ENCODE measurements around the gene GAS2L3.
"Not testable (repeated sequence)": the region's sequence is repeated elsewhere in the genome, so short reads cannot be mapped to it uniquely, and the experiment has no call there.

The GAS2L3 gene

DNA sequence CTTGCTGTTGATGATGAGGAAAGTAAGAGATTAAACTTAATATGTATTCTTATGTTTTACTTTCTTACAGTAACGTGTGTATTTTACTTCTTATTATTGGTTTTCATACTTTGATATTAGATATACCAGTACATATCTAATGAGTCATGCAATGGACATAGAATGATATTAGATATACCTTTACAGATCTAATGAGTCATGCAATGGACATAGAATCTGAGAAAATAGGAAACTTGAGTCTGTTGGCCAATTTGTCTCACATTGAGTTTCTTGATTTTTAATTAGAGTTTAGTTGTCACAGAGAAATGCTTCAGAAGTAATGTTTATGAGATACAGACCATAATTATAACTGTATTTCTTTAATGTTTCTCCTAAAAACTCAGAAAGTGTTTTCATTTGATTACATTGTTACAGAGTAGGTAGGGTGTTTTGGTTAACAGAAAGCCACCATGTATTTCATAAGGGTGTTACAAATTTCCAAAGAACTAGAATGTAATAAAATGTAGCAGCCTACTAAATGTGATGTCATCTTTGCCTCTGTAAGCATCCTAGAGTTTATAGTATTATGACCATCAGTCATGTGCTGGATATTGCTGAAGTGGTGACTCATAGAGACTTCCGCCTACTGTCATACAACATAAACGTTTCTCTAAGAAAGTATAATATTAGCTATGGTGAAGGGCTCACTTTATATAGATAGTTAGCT, 3.0 kb downstream of the GAS2L3 start:
- peak; percentile 45 for DNase-seq

DNA sequence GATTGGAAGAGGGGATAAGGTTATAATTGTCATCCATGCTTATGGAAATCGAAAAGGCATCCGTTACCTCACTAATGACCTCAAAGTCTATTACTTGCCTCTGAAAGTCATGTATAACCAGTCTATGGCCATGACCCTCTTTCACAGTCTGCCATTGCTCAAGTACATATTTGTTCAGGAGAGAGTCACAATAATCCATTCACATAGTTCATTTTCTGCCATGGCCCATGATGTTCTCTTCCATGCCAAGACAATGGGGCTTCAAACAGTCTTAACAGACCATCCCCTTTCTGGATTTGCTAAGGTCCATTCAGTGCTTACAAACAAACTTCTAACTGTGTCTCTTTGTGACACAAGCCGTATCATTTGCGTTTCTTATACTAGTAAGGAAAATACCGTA, 5.4 kb downstream of the GAS2L3 start:
- no peak for DNase-seq

DNA sequence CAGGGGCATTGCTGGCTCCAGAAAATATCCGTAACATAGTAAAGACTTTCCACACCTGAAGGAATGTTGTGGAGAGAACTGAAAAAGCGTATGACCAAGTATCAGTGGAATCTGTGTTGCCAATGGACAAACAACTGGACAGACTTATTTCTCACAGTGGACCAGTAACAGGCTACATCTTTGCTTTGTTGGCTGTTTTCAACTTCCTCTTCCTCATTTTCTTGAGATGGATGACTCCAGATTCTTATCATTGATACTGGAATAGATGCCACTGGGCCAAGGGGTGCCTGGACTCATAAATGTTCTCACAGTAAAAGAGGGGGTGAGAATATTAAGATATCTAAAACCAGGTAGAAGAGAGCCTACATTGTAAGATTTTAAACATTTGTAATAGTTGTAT, 6.4 kb downstream of the GAS2L3 start:
- peak; percentile 45 for DNase-seq

DNA sequence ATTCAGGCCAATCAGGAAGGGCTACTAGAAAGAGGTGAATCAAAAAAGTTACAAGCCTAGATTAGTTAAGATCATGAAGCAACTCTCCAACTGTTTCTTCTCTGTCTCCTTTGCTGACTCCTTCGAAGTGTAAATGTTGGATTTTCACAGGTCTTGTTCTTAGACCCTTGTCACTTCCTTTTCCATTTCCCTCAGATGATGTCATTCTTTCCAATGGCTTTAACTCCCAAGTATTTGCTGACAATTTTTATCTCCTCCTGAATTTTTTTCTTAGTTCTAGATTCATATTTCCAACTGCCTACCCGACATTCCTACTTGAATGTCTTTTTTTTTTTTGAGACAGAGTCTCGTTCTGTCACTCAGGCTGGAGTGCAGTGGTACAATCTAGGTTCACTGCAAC, 10.8 kb downstream of the GAS2L3 start:
- no peak for DNase-seq

DNA sequence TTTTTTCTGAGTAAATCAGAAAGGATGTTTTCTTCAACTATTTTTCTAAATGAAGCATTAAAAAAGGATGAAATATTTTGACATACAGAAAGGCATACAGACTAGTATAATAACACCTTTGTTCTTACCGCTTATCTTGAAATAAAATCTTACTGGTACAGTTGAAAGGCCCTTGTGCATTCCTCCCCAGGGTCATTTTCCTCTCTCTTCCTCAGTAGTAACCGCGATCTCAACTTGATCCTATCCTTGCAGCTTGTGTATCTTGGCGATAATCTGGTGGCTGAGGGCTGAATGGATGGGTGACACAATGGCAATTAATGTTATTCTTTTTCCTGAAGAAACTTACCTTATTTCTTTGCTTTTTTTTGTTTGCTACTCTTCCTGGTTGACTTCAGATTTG, 18.5 kb downstream of the GAS2L3 start:
- DNase-seq, result no peak

DNA sequence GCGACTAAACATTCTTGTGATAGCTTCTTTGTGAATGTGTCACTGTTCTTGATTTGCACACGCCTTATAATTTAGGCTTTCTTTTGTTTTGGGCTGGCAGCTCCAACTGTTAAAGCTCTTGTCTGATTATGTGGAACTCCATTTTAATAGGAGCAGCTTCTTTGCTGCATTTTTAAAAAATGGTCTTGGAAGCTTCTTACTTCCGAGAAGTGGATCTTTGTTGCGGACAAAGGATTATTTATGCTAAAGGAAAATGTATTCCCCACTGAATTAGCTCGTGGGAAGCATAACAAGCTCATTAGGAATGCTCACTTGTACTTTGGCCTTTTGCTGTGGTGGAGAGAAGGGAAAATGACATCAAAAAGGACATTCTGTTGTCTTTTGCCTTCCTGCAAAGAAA, 20.0 kb downstream of the GAS2L3 start:
- no peak for DNase-seq

DNA sequence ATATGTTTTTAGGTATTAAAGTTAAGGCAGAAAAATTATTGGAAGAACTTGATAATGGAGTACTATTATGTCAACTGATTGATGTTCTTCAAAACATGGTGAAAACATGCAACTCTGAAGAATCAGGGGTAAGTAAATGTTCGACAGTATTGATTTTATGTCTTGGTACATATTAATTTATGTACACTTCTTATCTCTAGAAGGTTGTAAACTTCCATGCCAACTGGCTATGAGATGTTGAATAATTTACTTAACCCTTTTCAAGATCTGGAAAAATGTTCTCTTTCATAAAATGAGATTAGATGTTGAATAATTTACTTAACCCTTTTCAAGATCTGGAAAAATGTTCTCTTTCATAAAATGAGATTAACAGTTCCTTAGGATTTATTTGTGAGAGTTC, 28.1 kb downstream of the GAS2L3 start:
- DNase-seq, result no peak

DNA sequence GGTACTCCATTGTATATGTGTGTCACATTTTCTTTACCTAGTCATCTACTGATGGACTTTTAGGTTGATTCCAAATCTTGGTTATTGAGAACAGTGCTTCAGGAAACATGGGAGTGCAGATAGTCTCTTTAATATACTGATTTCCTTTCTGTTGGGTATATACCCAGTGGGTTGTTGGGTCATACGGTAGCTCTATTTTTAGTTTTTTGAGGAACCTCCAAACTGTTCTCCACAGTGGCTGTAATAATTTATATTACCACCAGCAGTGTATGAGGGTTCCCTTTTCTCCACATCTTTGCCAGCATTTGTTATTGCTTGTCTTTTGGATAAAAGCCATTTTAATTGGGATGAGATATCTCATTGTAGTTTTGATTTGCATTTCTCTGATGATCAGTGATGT, 29.5 kb downstream of the GAS2L3 start:
- DNase-seq, result peak; percentile 16

DNA sequence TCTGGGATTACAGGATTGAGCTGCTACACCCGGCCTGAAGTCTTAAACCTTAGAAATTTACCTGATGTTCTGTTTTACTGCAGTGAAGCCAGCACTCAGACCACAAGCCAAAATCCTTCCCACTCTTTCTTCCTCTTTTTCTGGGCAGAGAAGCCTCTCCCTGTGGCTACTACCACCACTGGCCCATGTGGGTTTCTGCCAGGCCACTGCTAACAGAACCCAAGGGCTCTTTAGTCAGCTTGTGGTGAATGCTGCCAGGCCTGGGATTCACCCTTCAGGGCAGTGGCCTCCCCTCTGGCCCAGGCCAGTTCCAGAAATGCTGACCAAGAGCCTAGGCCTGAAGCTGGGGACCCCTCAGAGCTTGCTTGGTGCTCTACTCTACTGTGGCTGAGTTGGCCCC, 35.3 kb downstream of the GAS2L3 start:
- DNase-seq, result peak; percentile 64

DNA sequence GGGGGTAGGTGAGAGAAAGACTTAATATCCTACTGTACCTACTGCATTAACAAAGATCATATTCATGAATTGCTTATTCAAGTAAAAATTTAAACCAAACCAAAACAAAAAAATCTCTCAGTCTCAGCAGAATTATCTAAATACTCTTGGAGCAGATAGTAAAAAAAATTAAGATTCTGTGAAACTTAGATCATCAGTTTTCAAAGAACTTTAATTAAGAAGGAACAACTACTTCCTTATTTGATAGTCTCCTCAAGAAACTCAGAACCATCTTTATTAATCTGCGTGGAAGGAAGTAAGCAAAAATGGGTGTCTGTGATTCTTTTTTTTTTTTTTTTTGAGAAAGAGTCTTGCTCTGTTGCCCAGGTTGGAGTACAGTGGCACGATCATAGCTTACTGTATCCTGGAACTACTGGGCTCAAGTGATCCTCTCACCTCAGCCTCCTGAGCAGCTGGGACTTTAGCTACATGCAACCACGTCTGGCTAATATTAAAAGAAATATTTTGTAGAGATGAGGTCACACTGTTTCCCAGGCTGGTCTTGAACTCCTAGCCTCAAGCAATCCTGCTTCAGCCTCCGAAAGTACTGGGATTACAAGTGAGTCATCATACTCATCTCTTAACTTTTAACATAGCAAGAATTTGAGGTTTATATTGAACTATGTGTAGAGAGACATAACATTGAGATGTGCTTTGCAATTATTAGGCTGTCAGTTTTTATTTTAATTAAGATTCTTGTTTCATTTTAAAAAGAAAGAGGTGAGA, 37.4 kb downstream of the GAS2L3 start:
- DNase-seq, result peak; percentile 13

DNA sequence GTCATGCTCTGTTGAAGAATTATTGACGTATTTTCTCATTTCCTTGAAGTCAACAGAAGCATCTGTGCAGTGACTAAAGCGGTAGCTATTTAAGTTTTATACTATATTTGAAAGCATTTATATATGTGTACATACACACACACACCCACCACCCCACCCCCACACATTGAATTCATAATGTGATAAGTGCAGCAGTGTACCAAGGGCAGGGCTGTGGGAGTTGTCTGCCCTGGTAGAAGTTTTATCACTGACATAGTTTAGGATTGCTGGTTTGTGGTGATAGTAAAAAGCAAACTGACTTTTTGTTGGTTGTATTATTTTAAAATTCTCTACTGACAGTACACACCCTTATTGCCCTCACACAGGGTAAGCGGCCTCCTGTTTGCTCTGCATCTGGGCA, 39.1 kb downstream of the GAS2L3 start:
- peak; percentile 88 for DNase-seq

DNA sequence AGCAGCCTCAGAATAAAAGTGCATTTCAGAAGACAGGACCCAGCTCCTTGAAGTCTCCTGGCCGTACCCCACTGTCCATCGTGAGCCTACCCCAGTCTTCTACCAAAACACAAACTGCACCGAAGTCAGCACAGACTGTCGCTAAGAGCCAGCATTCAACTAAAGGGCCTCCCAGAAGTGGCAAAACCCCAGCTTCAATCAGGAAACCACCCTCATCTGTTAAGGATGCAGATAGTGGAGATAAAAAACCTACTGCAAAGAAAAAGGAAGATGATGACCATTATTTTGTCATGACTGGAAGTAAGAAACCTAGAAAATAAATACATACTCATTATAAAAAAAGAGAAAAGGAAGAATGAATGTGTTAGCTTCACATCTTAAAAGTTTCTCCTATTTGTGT, 51.1 kb downstream of the GAS2L3 start:
- DNase-seq, result peak; percentile 72

DNA sequence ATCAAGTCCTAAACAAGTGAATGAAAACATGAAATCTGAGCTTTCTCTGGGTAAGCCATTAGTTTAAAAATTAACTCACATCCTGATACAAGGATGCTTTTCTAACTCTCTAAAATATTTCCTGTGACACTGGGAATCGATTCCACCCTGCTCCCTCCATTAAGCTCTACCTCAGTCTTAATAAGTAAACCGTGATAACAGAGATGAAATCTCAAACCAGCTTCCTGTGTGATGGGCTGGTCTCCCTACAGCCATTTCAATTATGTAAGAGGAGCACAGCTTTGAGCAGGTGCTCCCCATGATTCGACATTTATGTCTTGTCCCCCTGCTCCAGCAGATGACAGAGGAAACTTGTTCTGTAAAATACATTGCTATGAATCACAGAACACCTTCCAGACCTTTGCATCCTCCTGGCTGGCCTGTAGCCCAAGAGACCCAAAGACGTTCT, 59.0 kb downstream of the GAS2L3 start:
- DNase-seq, result no peak

DNA sequence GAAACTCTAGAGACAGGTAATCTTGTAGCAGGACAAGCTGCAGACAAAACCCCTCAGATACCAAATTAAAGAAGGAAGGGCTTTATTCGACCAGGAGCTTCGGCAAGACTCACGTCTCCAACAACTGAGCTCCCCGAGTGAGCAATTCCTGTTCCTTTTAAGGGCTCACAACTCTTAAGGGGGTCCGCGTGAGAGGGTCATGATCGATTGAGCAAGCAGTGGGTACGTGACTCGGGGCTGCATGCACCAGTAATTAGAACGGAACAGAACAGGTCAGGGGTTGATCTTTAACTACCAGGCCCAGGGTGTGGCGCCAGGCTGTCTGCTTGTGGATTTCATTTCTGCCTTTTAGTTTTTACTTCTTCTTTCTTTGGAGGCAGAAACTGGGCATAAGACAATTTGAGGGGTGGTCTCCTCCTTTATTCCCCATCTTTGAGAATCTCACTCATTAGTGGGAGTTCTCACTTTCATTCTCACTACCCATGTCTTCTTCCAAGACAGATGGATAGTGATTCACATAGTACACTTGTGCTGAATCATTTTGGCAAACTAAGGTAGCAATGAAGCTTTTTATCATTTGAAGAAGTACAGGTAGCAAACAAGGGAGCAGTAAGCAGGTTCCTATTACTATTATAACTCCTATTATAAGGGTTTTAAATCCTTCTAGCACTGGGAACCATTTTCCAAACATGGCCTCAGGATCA, 59.8 kb downstream of the GAS2L3 start:
- DNase-seq, result not testable (repeated sequence)

DNA sequence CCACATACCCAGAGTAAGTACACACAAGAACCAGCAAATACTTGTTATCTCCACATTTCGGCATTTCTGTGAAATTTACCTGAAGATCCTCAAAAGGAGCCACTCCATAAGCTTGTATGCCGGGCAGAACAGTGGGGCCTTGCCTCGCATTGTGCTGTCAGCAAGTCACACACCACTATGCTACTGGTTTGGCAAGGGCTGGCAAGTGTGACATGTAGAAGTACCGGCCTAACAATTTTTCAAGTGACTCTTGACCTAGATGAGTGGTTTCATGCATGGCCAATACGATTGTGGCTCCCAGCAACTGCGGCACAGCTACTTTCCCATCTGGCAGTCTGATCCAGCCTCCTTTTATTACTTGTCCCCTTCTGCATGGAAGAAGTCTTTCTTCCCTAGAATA, 69.8 kb downstream of the GAS2L3 start:
- no peak for DNase-seq

DNA sequence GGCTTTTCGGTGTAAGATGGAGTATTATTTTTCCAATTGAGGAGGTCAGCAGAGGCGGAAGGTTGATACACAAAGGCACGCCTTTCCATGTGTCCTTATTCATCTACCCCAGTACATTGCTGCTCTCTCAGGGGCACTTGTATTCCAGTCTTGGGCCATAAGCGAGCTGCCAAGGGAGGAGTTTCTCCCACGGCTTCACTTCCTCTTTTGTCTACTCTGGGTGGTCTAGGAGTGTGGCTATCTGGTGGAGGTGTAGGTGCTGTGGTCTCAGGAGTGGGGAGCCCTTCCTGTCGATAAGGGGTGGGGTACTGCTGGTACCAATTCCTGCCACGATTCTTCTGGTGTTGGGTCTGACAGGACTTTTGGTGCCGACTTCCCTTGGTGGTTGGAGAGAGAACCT, 73.4 kb downstream of the GAS2L3 start:
- peak; percentile 20 for DNase-seq

DNA sequence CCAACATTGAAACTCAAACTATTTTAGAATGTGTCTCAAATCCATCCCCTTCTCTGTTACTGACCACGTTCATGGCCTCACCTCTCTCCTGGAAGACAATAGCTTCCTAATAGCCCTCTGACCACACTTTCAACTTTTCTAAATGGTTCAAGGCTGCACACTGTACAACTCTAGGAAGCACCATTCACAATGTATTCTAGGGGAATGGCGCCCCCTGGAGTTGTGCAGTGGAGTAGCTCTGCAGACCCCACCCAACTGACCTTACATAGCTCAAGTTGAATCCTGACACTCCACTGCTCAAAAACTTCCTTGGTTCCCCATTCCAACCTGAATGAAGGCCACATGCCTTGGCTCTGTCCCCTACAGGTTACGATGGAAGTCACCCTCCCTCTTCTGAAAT, 77.6 kb downstream of the GAS2L3 start:
- DNase-seq, result no peak

DNA sequence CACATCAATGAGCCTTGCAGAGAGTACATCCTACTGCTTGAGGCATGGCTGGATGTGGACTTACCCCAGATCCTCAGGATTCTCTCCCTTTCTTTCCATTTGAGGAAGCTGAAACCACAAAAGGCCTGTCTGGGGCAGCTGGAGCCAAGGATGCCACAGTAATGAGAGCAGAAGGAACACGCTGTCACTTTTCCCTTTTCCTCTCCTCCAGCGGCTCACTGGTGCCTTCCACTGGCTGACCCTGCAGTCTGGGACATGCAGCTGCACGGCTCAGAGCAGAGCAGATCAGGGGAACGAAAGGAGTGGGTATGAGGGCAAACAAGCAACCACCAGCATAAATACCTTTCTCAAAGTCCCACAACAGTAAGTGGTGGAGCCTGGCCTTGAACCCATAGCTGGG, 78.2 kb downstream of the GAS2L3 start:
- no peak for DNase-seq

DNA sequence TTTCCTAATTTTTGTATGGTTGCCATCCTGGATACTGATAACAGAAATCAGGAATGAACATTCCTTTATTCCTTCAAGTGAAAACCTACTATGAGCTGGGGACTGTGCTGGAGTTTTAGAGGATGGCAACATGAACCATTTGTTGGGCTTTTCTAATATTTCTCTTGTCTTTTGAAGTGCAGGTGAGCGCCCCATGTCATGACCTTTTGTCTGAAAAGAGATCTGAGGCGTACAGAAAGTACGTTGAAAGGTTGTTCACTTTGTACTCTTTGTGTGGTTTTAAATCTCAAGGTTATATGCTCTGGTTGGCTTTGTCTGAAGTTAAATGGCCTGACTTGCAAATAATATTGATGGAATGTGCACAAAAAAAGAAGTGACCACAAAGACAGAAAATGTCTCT, 79.0 kb downstream of the GAS2L3 start:
- no peak for DNase-seq

DNA sequence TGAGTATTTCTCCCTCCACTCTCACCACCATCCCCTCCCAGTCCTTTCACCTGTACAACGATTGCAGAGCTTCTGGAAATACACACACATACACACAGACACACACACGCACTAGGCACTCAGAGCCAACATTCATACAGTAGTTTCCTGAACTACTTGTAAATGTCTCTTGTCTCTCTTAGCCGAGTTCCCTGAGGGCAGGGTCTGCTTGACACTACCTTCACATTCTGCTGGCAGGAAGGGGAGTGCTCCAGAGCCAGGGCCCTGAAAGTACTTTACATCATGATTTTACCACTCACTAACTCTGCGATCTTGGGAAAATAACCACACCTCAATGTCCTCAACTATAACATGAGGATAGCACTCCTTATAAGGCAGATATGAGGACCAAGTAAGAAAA, 82.7 kb downstream of the GAS2L3 start:
- no peak for DNase-seq

DNA sequence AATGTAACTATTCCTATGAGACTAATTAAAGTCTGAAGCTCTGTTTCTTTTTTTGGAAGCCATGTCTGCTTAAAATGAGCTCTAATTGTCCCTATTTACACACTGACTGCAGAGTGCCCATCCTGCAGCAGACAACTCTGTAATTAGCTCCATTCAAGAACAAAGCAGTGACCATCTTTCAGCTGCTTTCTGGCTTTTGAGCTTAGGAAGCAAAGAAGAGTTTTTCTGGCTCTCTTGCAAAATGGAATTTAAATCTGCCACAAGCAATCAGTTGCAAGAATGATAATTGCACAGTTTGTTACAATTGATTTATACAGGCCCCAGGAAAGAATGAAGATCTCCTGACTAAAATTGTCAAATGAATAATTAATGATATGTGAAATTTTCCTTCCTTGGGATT, 83.4 kb downstream of the GAS2L3 start:
- no peak for DNase-seq

DNA sequence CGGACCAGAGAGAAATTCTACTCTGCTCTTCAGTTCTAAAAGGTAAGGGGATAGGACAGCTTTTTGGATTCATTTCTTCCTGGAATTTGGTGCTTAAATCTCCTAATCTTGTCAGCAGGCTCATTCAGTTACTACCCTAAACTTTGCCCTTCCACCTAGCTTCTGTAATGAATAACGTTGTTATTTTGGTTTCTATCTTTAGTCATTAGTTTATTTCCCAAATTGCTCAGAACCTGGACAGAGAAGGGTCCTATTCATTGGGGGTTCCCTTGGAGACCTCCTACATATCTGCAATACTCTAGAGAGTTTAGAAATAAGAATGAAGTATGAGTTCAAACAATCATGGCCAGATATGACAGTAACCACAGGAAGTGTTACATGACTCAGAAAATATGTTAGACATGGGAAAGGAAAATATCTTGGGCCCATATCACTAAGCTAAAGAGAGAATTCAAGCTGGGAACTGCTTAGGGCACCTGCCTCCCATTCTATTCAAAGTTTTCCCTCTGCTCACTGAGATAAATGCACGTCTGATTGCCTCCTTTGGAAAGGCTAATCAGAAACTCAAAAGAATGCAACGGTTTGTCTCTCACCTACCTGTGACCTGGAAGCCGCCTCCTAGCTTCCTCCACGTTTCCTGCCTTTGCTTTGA, 87.9 kb downstream of the GAS2L3 start:
- no peak for DNase-seq

DNA sequence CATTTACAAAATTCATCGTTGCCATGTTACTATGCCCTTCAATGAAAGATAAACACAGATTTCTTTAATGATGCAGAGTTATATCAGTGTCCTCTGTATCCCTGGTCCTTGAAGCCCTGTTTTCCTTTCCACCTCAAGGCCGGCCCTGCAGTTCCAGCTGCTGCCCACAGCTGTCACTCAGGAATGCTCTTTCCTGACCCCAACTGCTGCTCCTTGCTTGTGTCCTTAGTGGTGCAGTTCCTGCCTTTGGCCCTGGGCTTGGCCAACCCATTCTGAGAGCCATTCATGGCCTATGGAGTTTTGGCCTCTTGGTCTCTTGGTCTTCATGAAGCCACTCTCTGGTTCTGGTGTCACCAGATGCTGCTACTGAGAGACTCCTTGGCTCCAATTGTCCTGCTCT, 93.1 kb downstream of the GAS2L3 start:
- DNase-seq, result no peak

Data from hematopoietic multipotent progenitor cell treated with erythropoietin and hydrocortisone succinate and interleukin-3 and kit ligand, for 4 days (in vitro differentiated cells).